Fibroblast of skin of back (primary cell): Measurements from ENCODE around the gene GTPBP4.
"Not testable (repeated sequence)": the region's sequence is repeated elsewhere in the genome, so short reads cannot be mapped to it uniquely, and the experiment has no call there.

Source experiments
- DNase-seq: peaks from one replicate; pipeline ENCODE4 v3.0.0-alpha.2; 2013

The GTPBP4 gene

DNA sequence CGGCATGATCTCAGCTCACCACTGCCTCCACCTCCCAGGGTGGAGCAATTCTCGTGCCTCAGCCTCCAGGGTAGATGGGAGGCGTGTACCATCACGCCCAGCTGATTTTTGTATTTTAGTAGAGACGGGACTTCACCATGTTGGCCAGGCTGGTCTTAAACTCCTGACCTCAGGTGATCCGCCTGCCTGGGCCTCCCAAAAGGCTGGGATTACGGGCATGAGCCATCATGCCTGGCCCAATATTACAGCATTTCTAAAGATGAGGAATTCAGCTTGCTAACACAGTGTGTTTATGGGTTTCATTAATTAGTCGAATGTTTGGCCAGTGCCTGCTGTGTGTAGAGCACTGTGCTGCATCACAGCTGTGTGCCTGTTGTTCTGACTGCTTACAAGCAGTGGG, 71.7 kb downstream of the GTPBP4 start:
- DNase-seq = no peak

DNA sequence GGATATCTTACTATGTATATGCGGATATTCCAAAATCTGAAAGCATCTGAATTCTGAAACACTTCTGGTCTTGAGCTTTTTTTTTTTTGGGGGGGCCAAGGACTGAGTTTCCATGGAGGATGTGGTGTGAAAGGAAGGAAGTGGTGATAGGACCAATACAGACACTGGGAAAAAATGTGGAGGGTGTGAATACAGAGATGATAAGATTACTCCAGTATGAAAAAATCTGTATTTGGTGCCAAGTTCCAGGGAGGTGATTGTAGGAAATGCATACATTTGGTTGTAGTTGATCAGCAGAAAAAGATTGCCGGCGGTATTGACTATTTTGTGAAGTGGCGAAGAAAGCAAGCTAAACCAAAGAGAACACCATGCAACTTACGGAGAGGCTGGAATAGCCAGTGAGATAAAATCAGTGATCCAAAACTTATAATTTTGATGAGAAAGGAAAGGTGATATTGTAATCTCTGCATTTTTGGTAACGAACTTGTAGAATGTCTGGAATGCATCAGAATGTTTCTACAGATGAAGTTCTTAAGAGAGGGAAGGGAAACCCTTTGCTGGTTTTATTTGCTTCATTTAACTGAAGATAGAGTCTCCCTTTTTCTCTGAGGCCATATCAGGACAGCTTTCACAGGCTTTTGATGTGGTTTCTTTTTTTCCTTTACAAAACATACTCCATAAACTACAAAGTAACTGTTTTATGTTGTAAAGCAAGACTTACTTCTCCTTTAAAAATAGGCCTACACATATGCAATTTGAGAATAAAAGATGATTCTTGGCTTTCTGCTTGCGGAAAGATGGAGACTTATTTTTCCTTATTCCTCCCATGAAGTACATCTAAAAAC, 73.9 kb downstream of the GTPBP4 start:
- peak; percentile 77 for DNase-seq

DNA sequence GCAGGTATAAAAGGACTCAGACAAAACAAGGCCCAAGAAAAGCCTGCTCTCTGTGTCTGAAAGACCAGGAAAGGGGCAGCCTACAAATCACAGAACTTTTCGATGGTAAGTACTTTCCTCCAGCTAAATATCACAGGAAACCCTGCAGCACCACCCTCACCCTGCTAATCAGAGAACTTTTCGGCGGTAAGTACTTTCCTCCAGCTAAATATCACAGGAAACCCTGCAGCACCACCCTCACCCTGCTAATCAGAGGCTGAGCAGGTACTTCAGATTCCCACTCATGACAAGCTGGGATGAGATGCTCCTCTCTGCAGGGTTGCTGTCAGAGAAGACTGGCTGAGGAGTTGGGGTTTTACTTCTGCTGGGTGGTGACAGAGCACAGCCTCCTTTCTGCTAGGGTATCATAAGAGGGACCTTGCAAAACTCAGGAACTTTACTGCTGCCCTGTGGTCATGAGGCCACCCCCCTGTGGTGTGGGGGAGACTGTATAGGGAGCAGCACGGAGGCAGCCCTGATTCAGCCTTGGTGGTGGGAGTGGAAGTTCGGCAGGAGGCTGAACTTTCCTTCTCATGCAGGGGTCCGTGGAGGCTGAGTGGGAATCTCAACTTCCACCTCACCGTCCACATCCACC, 75.1 kb downstream of the GTPBP4 start:
- no peak for DNase-seq

DNA sequence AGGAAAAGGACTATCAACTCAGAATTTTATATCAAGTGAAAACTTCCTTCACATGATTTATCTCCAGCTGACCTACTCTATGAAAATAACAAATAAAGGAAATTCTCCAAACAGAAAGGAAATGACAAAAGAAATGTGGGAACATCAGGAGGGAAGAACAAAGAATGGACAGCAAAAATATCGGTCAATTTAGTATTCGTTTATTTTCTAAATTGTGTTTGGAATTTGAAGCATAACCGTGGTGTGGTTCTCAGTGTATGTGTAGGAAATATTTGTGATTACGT, 76.7 kb downstream of the GTPBP4 start:
- DNase-seq = no peak

DNA sequence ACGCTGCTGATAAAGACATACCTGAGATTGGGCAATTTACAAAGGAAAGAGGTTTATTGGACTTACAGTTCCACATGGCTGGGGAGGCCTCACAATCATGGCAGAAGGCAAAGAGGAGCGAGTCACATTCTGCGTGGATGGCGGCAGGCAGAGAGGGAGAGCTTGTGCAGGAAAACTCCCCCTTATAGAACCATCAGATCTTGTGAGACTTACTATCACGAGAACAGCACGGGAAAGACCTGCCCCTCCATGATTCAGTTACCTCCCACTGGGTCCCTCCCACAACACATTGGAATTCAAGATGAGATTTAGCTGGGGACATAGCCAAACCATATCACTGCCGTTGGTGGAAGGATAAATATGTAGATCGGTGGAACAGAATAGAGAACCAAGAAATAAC, 78.5 kb downstream of the GTPBP4 start:
- not testable (repeated sequence) for DNase-seq

DNA sequence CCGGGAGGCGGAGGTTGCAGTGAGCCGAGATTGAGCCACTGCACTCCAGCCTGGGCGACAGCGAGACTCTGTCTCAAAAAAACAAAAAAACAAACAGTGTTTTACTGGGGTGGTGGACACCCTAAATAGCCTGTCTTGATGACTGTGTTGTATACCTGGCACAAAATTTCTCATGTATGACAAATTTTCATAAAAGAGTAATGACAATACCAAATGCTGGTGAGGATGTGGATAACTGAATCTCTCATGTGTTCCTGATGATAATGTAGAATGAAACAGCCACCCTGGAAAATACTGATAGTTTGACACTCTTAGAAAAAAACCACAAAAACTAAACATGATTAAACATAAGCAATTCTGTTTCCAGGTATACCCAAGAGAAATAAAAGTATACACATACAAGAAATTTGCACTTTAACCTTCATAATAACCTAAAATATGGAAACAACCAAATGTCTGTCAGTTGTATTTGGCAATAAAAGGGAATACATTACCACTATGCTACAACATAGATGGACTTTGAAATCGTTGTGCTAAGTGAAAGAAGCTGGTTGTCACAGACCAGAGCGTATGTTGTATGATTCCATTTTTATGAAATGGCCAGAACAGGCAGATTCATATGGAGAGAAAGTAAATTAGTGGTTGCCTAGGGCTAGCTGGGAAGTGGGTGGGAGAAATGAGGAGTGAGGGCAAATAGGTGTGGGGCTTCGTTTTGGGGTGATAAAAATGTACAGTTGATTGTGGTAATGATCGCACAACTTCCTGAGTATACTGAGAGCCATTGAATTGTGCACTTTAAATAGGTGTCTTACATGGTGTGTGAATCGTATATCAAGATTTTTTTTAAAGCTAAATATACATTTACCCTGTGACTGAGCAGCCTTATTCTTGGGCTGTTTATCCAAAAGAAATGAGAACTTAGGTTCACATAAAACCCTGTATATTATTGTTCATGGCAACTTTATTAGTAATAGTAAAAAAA, 80.4 kb downstream of the GTPBP4 start:
- DNase-seq = no peak
